Fibroblast of lung (primary cell): ENCODE data around the gene FNDC3A. TPM values are rescaled to one million over a fixed set of nuclear protein-coding genes. Genes with fewer than 3 reads are reported as not detected.

ENCODE experiments used
- DNase-seq, 2 donors: peaks; one replicate each; pipeline versions ENCODE4 v3.0.0 to v3.0.0-alpha.2; 2010; ENCODE audit warnings: low read depth in 2 of 2
- H2AFZ ChIP-seq: 2 replicates; pipeline ENCODE4 v1.5.1; 2012; ENCODE audit warnings: low read length, control low read depth, inconsistent platforms
- H3K27ac ChIP-seq: 2 replicates; pipeline ENCODE4 v1.5.1; 2011; ENCODE audit warnings: low read length, control low read depth; ENCODE audit not compliant: insufficient read depth
- H3K27me3 ChIP-seq: 2 replicates; pipeline ENCODE4 v1.5.1; 2011; ENCODE audit warnings: mild to moderate bottlenecking, low read length; ENCODE audit not compliant: control insufficient read depth, insufficient read depth
- H3K36me3 ChIP-seq: 2 replicates; pipeline ENCODE4 v1.5.1; 2011; ENCODE audit warnings: low read length; ENCODE audit not compliant: control insufficient read depth, insufficient read depth
- H3K4me1 ChIP-seq: 2 replicates; pipeline ENCODE4 v1.5.1; 2011; ENCODE audit warnings: low read length; ENCODE audit not compliant: control insufficient read depth, insufficient read depth; ENCODE audit errors: extremely low read depth
- H3K4me2 ChIP-seq: 2 replicates; pipeline ENCODE4 v1.5.1; 2011; ENCODE audit warnings: low read length, control low read depth; ENCODE audit not compliant: insufficient read depth; ENCODE audit errors: extremely low read depth
- H3K4me3 ChIP-seq, 4 experiments: fragments of 200-600 bp in 1 of 4; sonication (generic) in 1 of 4; replicated peaks in 1 of 4; 2 replicates each; pipeline ENCODE4 v1.5.1; 2011 to 2016; ENCODE audit warnings: low read length in 4 of 4, low read depth in 3 of 4, mild to moderate bottlenecking in 3 of 4, control low read depth in 2 of 4, inconsistent platforms in 1 of 4, mixed read lengths in 1 of 4; ENCODE audit not compliant: insufficient read depth in 1 of 4; ENCODE audit errors: control extremely low read depth in 1 of 4
- H3K79me2 ChIP-seq: 2 replicates; pipeline ENCODE4 v1.5.1; 2012; ENCODE audit warnings: mild to moderate bottlenecking, low read length, inconsistent platforms; ENCODE audit not compliant: control insufficient read depth, insufficient read depth
- H3K9ac ChIP-seq: 2 replicates; pipeline ENCODE4 v1.5.1; 2011; ENCODE audit warnings: mild to moderate bottlenecking, low read length, control low read depth; ENCODE audit not compliant: insufficient read depth
- H3K9me3 ChIP-seq: 2 replicates; pipeline ENCODE4 v1.5.1; 2012; ENCODE audit warnings: low read depth, low read length; ENCODE audit not compliant: control insufficient read depth, insufficient read depth
- H4K20me1 ChIP-seq: 2 replicates; pipeline ENCODE4 v1.5.1; 2011; ENCODE audit warnings: low read length; ENCODE audit not compliant: control insufficient read depth, insufficient read depth; ENCODE audit errors: extremely low read depth
- EZH2 ChIP-seq: IDR thresholded peaks from 2 replicates; pipeline ENCODE4 v1.5.1; 2012; ENCODE audit warnings: low read length, control low read depth, mild to moderate bottlenecking; ENCODE audit errors: missing control alignments
- polyA plus RNA-seq, 2 donors: library from polyadenylated mRNA; depleted of rRNA in 1 of 2; stranded (reverse) in 1 of 2; unstranded in 1 of 2; fragments of >200 nt; gene quantifications; 2 replicates each; pipeline ENCODE4 v1.2.1, GENCODE V29; 2011 to 2012; ENCODE audit warnings: missing spikeins in 1 of 2
- total RNA-seq: library from RNA; depleted of rRNA; stranded (reverse); fragments of >200 nt; gene quantifications from 2 replicates; pipeline ENCODE4 v1.2.1, GENCODE V29; 2014
- TF ChIP-seq, protein P1 (sequence below), 2 donors: IDR thresholded peaks in 1 of 2; conservative IDR thresholded peaks in 1 of 2; 1 replicate in 1 of 2; 2 replicates in 1 of 2; pipeline ENCODE4 v1.5.1; 2011 to 2012; ENCODE audit warnings: low read length in 2 of 2, control low read depth in 1 of 2, inconsistent platforms in 1 of 2, low read depth in 1 of 2, mild to moderate bottlenecking in 1 of 2

The FNDC3A gene
- total and polyA plus RNA-seq, 2 donors (not counting 1 experiment from before 2014, with no cell fraction given): 44.7 to 79.4 TPM

DNA sequence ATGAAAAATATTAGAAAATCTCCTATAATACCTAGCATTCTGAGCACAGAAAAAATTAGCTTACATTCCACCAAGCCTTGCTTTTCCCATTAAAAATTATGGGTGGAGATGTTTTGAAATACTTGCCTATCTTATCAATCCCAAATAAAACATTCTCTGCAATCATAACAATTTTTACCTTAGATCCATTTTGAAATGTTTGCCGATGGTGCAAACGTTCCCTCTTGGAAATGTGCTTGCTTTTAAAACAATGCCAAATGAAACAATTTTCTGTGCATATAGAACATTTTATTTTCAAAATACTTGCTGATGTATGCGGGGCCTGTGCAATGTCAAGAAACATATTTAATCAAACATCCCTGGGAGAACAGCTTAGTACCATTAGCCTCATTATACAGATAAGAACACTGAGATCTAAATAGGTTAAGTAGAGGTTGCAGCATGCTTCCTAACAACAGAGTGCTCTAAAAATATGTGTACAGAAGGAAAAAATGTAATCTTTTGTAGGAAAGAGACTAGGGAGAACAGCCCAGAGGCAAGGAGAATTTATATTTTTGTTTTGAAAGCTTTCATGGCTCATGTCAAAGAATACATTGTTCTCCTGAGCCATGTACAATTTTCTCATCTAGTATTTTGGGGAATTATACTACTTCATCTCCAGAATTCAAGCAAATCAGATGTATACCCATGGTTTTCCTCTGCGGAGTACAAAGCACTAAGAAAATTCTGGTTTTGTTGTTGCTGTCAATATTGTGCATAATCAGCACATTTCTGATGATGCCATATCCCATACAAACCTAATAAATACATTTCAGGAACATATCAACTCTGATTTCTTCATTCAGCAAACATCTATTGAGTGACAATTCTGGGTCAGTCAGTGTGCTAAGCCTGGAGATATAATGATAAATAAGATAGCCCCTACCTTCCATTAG lies 25.9 kb upstream of the FNDC3A start:
- no peak overlapping the region for H3K4me2 ChIP-seq

DNA sequence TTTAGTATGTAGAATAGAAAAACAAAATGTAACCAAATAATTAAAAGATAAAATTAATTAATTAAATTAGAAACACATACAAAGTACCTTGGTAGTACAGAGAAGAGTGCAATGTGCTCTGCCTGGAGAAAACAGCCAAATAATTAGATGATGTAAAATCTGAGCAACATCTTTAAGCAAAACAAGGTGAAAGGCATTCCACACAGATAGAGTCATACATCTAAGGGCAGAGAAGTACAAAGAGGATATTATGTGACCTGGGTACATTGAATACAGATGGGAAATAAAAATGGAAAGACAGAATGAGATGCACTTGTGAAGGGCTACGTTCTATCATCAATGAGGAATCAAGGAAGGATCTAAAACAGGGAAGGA lies 25.2 kb upstream of the FNDC3A start:
- peak; percentile 20 to 36 for DNase-seq
- Histone ChIP-seq H3K4me2 (no peak overlapping the region), H4K20me1 (no peaks in the 10 kb centered on the region), H3K27ac (no peak overlapping the region), H3K36me3 (no peaks in the 10 kb centered on the region), H3K27me3 (peaks cover 3% of the 10 kb centered on the region), H3K4me1 (no peaks in the 10 kb centered on the region), H3K9ac (no peak overlapping the region), H3K79me2 (no peaks in the 10 kb centered on the region), H2AFZ (no peak overlapping the region), H3K4me3 (no peak overlapping the region), H3K9me3 (no peaks in the 10 kb centered on the region)
- TF ChIP-seq, protein P1, sequence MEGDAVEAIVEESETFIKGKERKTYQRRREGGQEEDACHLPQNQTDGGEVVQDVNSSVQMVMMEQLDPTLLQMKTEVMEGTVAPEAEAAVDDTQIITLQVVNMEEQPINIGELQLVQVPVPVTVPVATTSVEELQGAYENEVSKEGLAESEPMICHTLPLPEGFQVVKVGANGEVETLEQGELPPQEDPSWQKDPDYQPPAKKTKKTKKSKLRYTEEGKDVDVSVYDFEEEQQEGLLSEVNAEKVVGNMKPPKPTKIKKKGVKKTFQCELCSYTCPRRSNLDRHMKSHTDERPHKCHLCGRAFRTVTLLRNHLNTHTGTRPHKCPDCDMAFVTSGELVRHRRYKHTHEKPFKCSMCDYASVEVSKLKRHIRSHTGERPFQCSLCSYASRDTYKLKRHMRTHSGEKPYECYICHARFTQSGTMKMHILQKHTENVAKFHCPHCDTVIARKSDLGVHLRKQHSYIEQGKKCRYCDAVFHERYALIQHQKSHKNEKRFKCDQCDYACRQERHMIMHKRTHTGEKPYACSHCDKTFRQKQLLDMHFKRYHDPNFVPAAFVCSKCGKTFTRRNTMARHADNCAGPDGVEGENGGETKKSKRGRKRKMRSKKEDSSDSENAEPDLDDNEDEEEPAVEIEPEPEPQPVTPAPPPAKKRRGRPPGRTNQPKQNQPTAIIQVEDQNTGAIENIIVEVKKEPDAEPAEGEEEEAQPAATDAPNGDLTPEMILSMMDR (conservative IDR thresholded peaks at IDR 0.05 in 1 of 2, IDR thresholded peaks at IDR 0.05 in 1 of 2; ENCODE audit: low read depth in 1 of 2, low read length in 2 of 2): no peak
- TF ChIP-seq EZH2: no peak

More for the DNA sequence above, 25.9 kb upstream of the FNDC3A start:
- Histone ChIP-seq H3K9me3 (no peaks in the 10 kb centered on the region), H4K20me1 (no peaks in the 10 kb centered on the region), H3K36me3 (no peaks in the 10 kb centered on the region), H3K4me3 (no peak overlapping the region), H3K9ac (no peak overlapping the region), H3K27me3 (peaks cover 3% of the 10 kb centered on the region), H2AFZ (no peak overlapping the region), H3K4me1 (no peaks in the 10 kb centered on the region), H3K79me2 (no peaks in the 10 kb centered on the region), H3K27ac (no peak overlapping the region)
- DNase-seq: no peak
- no peak for TF ChIP-seq EZH2
- TF ChIP-seq, protein P1 (conservative IDR thresholded peaks at IDR 0.05 in 1 of 2, IDR thresholded peaks at IDR 0.05 in 1 of 2; ENCODE audit: low read depth in 1 of 2, low read length in 2 of 2): no peak

DNA sequence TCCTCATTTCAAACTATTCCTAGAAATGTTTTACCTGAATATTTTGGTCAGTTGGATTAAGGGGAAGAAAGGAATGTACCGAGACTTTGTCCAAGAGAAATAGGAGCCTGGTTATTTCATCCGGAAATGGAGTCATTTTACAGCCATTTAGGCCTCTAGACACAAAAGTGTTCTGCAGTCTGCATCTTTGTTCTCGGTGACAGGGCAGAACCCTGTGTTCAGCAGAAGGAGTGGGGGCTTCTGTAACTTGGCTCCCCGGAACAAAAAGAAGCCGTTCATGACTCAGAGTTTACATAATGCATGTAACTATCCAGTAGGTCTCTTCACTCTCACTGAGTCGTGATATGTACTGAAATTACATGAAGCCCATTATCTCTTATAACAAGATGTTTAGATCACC lies 21.6 kb upstream of the FNDC3A start:
- H3K9me3 ChIP-seq: no peaks in the 10 kb centered on the region
- no peaks in the 10 kb centered on the region for H3K36me3 ChIP-seq
- no peak overlapping the region for H3K4me2 ChIP-seq
- DNase-seq: peak; percentile 23 to 76
- H4K20me1 ChIP-seq: no peaks in the 10 kb centered on the region
- TF ChIP-seq, protein P1 (conservative IDR thresholded peaks at IDR 0.05 in 1 of 2, IDR thresholded peaks at IDR 0.05 in 1 of 2; ENCODE audit: low read depth in 1 of 2, low read length in 2 of 2): no peak
- no peak for TF ChIP-seq EZH2
- no peaks in the 10 kb centered on the region for H3K79me2 ChIP-seq
- H3K27me3 ChIP-seq: no peaks in the 10 kb centered on the region
- H2AFZ ChIP-seq: no peak overlapping the region
- H3K4me3 ChIP-seq: no peak overlapping the region
- H3K9ac ChIP-seq: no peak overlapping the region
- no peak overlapping the region for H3K27ac ChIP-seq
- no peaks in the 10 kb centered on the region for H3K4me1 ChIP-seq
